ENCODE measurements around the gene GRM7.

Gene GRM7

DNA sequence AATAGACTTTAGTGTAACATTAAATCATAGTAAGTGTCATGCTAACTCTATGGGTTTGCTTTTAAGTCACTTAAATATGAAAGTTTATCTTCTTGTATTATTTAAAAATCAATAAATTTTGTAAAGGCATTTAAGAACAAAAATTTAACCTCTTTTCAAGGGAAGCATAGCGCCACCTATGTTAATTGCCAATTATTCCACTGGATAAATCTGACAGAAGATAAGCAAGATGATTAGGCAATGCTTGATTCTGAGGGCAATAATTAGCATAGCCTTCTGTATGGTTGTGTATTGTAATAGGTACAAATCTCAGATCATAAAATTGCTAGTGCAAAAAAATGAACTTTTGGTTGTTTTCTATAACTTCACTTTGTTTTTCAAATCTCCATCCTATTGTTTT, 560.1 kb downstream of the GRM7 start:
- DNase-seq: no peak

DNA sequence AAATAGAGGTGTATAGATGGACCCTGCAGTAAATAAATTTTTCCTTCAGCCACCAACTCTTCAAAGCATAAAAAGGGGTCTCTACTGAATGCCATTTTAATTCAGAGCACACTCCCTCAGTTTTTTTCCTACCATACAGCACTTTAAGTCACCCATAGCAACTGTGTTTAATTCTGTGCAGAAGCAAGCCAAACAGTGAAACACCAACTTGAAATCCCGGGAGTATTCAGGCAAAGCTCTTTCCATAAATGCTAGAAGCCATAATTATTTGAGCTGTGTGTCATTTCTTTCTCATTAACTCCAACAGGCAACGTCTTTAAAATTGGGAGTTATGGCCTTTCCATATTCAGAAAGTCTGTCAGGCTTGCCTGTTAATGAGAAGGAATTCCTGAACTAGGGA, 562.1 kb downstream of the GRM7 start:
- no peak for DNase-seq

- no peak for DNase-seq
These were observed 563.1 kb downstream of the GRM7 start for GRCh38 chr3:7423995-7424394.

DNA sequence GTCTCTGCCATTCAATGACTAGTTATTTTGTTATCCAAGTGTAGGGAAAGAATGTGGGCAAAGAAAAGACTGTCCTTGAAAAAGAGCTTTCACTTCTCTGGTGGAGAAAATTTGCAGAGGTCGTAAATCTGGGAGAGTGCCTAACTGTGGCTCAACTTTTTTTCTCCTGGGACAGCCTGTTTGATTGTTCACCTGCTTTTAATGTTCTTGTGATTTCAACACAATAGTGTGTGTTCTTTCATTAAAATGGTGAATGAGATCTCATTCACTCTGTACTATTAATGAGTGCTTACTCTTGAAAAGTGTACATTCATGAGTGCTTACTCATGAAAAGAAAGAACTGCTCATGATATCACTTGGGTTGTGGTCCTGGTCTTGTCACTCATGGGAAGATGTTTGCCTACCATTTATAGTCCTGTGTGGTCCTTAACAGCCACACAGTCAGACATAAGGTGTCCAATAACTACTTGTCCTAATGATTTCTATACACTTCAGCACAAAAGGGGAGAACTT, 567.3 kb downstream of the GRM7 start:
- DNase-seq: peak in 2 of 3 experiments; percentile 1 to 4

DNA sequence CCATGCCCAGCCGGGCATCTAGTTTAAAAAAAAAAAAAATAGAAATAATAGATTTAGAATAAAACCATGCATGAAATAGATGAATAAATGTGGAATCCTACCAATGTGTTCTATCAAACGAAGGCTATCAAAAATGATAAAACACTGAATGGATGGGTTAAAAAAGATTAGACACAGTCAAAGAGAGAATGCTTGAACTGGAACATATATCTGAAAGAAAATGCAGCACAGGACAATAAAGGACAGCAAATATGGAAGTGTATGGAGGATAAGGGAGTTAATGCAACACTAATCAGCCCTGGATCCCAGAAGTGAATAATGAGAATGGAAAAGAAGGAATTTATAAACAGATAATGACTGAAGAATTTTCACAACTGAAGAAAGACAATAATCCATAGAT, 571.7 kb downstream of the GRM7 start:
- no peak for DNase-seq

GRCh38 chr3:7433073-7433472, 572.2 kb downstream of the GRM7 start:
- DNase-seq: no peak

- no peak for DNase-seq
These were observed 575.6 kb downstream of the GRM7 start for GRCh38 chr3:7436542-7436941.

DNA sequence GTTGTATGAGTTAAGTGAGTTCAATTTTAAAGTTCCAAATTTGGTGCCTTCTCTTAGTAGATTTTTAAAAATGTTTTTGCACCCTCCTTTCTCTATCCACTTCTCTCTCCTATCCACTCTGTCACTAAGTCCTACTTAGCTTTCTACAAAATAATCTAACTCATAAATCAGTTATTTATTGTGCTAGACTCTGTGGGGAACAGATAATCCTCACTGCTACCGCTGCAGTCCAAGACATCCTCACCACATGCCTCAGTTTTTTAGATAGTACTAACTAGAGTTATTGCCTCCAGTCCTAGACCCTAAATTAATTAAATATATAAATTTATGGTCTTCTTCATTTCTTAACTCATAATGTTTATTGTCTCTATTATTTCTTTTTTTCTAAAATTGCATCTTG, 576.3 kb downstream of the GRM7 start:
- DNase-seq: no peak

DNA sequence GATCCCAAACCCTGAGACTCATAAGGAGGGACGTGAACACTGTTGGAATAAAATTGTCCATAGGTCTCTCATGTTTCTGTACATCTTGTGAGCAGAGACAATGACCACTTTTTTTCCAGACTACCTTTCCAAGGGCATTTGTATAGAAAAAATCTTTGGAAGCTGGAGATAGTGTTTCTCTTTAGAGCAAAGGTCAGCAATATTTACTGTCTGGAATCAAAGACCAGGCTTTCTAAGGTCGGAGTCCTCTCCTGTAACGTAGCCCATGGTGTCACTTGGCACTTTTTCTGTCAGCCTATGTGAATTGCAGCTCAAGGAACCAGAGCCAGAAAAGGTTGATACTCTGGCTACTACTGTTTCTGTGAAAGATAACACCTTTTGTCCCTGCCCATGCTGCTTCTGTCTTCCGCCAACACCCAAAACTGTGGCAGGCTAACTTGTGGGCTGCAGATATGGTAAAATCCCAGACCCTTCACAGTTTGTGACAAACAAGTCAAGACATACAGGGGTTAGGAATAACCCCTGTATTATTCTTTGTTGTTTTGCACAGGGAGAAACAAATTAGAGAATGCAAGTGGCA, 578.3 kb downstream of the GRM7 start:
- DNase-seq: no peak

- no peak for DNase-seq
These were observed 584.0 kb downstream of the GRM7 start for GRCh38 chr3:7444886-7445285.

DNA sequence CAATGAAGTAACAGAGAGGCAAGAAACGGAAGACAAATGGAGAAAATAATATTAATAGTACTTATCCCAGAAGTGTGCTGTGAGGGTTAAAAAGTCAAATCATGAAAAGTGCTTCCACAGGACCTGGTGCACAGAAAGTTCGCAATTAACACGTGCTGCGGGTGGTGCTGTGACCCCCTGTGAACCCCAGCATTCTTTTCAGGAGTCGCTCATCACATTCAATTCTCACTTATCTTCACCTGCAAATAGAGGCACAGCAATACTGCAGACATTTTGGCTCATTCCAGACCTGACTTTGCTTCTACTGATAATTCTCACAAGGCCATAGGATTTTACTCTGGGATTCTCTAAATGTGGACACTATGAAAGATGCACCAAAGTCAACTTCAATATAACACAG, 584.4 kb downstream of the GRM7 start:
- DNase-seq: no peak

DNA sequence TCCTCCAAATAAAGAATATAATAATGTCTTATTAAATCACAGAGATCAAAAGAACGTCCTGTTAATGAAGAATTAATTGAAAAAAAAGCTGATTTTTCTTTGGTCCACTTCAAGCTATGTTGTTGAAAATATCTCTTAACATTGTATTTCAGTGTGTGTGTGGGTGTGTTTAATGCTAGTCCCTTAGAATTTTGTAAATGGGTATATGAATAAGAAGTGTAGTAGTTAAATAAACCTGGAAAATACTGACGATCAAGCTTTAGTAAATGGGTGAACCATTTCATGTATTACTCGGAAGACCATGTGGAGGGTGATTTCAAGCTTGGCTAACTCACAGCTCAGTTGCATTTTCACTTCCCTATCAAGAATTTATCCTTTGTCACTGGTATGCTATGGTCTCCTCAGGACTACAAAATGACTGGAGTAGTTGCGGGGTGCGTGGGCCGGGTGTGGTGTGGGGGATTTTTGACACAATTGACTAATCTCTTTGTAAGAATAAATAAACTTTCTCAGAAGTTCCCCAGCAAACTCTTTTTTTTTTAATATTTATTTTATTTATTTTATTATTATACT, 586.4 kb downstream of the GRM7 start:
- DNase-seq: no peak

DNA sequence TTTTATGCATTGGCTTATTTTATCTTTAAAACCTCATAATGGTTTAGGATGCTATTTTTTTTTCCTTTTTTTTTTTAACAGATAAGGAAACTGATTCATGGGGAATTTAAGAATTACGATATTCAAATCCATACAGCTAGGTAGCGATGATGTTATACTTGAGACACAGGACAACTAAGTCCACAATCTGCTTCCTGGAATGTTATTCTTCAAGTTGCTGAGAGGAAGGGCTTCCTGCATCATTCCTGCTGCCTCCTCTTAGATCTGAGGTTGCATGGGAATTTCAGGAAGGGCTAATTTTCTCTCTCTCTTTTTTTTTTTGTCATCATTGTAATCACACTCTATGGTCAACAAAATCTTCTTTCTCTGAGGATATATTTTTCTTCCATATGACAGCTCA, 595.5 kb downstream of the GRM7 start:
- no peak for DNase-seq

- DNase-seq: no peak
These were observed 600.4 kb downstream of the GRM7 start for GRCh38 chr3:7461202-7461825.

DNA sequence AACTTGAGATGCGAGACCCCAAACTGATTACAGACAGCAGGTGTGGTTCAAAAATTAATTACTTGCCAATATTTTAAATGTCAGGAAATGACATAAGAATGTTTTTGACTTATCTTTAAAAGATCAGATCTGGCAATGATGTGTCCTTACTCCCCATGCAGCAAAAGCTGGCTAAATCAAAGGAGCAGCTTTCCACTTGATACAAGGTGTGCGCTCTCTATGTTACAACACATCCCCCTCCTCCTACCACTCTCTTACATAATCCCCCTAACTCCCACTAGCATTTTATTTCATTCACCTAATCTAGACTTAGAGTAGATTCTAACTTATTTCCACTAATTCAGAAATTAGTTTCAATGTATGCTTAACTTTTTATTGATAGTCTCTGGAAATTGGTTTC, 609.0 kb downstream of the GRM7 start:
- no peak for DNase-seq

DNA sequence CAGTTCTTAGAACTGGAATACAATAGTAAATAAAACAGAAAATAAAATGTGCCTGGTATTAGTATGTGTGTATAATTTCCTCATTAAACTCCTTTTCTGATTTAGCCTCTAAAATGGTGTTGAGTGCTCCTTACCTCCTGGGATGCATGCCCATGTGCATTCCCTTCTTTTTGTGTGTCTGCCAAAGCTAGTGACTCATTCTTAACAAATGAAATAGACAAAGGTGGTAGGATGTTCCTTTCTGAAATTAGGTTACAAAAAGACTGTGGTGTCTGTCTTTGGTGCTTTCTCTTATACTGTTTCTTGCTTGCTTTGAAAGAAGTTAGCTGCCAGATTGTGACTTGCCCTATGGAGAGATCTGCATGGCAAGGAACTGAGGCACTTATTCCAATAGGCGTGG, 623.7 kb downstream of the GRM7 start:
- no peak for DNase-seq

DNA sequence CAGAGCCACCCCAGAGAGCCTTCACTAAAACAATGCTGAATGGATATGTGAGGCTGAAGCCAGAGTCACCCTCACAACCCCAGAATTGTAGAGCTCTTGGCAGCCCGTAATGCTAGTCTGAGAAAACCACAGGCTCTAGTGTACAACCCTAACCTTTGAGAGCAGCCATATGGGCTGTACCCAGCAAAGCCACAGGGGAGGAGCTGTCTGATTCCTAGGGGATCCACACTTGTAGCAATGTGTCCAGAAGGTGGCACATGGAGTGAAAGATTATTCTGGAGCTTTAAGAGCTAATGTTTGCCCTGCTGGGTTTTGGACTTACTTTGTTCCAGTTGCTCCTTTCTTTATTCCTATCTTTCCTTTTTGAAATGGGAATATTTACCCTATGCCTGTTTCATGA, 626.8 kb downstream of the GRM7 start:
- DNase-seq: no peak

DNA sequence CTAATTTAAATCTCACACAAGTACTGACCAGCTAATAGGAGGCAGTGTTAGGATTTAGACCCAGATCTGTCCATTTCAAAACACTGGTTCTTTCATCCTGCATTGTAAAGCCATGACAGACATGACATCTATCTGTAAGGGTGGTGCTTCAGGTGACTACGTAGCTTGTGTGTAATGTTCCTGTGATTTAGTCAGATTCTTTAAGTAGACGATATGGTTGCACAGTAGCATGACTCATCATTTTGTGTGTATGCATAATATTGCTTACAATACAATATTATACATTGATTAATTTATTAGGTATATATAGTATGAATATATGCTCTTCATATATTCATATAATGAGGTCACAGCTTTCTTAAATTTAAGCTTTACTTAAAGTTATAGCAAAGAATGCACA, 628.5 kb downstream of the GRM7 start:
- DNase-seq: no peak

- DNase-seq: no peak
These were observed 637.8 kb downstream of the GRM7 start for GRCh38 chr3:7498715-7499114.

GRCh38 chr3:7503431-7503830, 642.5 kb downstream of the GRM7 start:
- no peak for DNase-seq

DNA sequence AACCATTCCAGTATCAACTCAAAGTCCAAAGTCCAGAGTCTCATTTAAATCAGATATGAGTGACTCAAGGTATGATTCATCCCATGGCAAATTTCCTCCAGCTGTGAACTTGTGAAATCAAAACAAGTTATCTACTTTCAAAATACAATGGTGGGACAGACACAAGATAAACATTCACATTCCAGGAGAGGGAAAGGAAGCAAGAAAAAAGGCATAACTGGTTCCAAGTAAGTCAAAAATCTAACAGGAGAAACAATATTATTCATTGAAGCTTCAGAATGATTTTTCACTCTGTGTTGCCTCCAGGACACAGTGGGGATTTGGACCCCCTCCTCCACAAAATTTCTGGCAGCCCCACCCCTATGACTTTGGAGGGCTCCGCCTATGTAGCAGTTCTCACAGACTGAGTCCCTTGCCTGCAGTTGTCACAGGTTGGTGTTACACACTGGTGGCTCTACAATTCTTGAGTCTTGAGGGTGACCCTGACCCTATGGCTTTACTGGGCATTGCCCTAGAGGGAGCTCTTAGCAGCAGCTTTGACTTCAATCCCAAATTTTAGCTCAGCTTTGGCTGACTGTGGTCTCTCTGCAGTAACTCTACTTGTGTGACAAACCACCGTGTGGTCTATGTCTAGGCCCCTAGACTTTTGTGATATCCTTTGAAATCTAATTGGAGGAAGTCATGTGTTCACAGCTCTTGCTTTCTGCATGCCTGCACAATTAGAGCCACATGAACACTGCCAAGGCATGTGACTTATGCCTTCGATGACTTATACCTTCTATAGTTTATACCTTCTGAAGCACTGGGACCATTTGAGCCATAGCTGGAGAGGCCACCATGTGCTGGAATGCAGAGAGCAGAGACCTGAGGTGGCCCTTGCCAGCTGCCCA, 644.2 kb downstream of the GRM7 start:
- DNase-seq: no peak

- no peak for DNase-seq
These were observed 645.8 kb downstream of the GRM7 start for GRCh38 chr3:7506606-7507180.

- no peak for DNase-seq
These were observed 647.9 kb downstream of the GRM7 start for GRCh38 chr3:7508821-7509220.
